Rectal smooth muscle tissue (tissue), 1 donor: ENCODE measurements around the gene WASF2.

Experiments
- H3K27ac ChIP-seq: one replicate; pipeline ENCODE4 v1.7.0; 2013; ENCODE audit warnings: low read depth, low read length, inconsistent platforms
- H3K27me3 ChIP-seq: one replicate; pipeline ENCODE4 v1.7.0; 2013; ENCODE audit warnings: low read length; ENCODE audit not compliant: control insufficient read depth, insufficient read depth
- H3K36me3 ChIP-seq: one replicate; pipeline ENCODE4 v1.7.0; 2013; ENCODE audit warnings: low read length; ENCODE audit not compliant: control insufficient read depth, insufficient read depth
- H3K4me1 ChIP-seq: one replicate; pipeline ENCODE4 v1.7.0; 2013; ENCODE audit warnings: low read length; ENCODE audit not compliant: control insufficient read depth, insufficient read depth
- H3K4me3 ChIP-seq: one replicate; pipeline ENCODE4 v1.7.0; 2013; ENCODE audit warnings: low read length
- H3K9ac ChIP-seq: one replicate; pipeline ENCODE4 v1.7.0; 2013; ENCODE audit warnings: low read length

The WASF2 gene

GRCh38 chr1:27380224-27380623 lies 109.7 kb downstream of the WASF2 start:
- Histone ChIP-seq H3K4me1 (no peaks in the 10 kb centered on the region), H3K27ac (no peak overlapping the region), H3K36me3 (no peaks in the 10 kb centered on the region), H3K27me3 (peaks cover 6% of the 10 kb centered on the region), H3K9ac (no peak overlapping the region), H3K4me3 (no peak overlapping the region)

- H3K4me1 ChIP-seq, result no peaks in the 10 kb centered on the region
- H3K27me3 ChIP-seq, result peaks cover 6% of the 10 kb centered on the region
- H3K9ac ChIP-seq, result no peak overlapping the region
- no peaks in the 10 kb centered on the region for H3K36me3 ChIP-seq
- H3K27ac ChIP-seq, result no peak overlapping the region
- H3K4me3 ChIP-seq, result no peak overlapping the region
These were observed 110.3 kb downstream of the WASF2 start for GRCh38 chr1:27379564-27380122.

GRCh38 chr1:27377760-27378495 lies 112.0 kb downstream of the WASF2 start:
- Histone ChIP-seq H3K4me1 (no peaks in the 10 kb centered on the region), H3K9ac (no peak overlapping the region), H3K27me3 (no peaks in the 10 kb centered on the region), H3K36me3 (no peaks in the 10 kb centered on the region), H3K27ac (no peak overlapping the region), H3K4me3 (no peak overlapping the region)

GRCh38 chr1:27374362-27375086 lies 115.4 kb downstream of the WASF2 start, which contains the start of gene FCN3:
Gene FCN3 (minus strand): TSS chr1:27374824. CDS start chr1:27374818, 6 bp downstream.
- Histone ChIP-seq H3K4me1 (no peaks in the 10 kb centered on the region), H3K27me3 (no peaks in the 10 kb centered on the region), H3K9ac (no peak within 1 kb of the TSS), H3K36me3 (no peaks in the 10 kb centered on the region), H3K27ac (no peak within 1 kb of the TSS), H3K4me3 (no peak within 1 kb of the TSS)

GRCh38 chr1:27372808-27373690 lies 116.9 kb downstream of the WASF2 start:
- Histone ChIP-seq H3K4me3 (no peak overlapping the region), H3K27ac (no peak overlapping the region), H3K9ac (no peak overlapping the region)

GRCh38 chr1:27372022-27372807 lies 117.8 kb downstream of the WASF2 start:
- no peaks in the 10 kb centered on the region for H3K27me3 ChIP-seq
- H3K36me3 ChIP-seq, result no peaks in the 10 kb centered on the region
- H3K9ac ChIP-seq, result no peak overlapping the region
- no peak overlapping the region for H3K27ac ChIP-seq
- H3K4me3 ChIP-seq, result no peak overlapping the region
- peaks cover 2% of the 10 kb centered on the region for H3K4me1 ChIP-seq

More at GRCh38 chr1:27372808-27373690, 116.9 kb downstream of the WASF2 start:
- Histone ChIP-seq H3K27me3 (no peaks in the 10 kb centered on the region), H3K36me3 (no peaks in the 10 kb centered on the region), H3K4me1 (no peaks in the 10 kb centered on the region)

GRCh38 chr1:27368869-27369582 lies 120.9 kb downstream of the WASF2 start:
- H3K27me3 ChIP-seq, result no peaks in the 10 kb centered on the region
- no peak overlapping the region for H3K27ac ChIP-seq
- H3K9ac ChIP-seq, result no peak overlapping the region
- H3K4me3 ChIP-seq, result no peak overlapping the region
- peaks cover 12% of the 10 kb centered on the region for H3K4me1 ChIP-seq
- no peaks in the 10 kb centered on the region for H3K36me3 ChIP-seq

GRCh38 chr1:27367160-27367650 lies 122.8 kb downstream of the WASF2 start:
- H3K27ac ChIP-seq, result peak overlapping the region; percentile 92
- peaks cover 3% of the 10 kb centered on the region for H3K36me3 ChIP-seq
- H3K4me1 ChIP-seq, result peaks cover 12% of the 10 kb centered on the region
- no peaks in the 10 kb centered on the region for H3K27me3 ChIP-seq
- H3K9ac ChIP-seq, result peak overlapping the region; percentile 32
- H3K4me3 ChIP-seq, result peak overlapping the region; percentile 60

- peaks cover 12% of the 10 kb centered on the region for H3K4me1 ChIP-seq
- peaks cover 3% of the 10 kb centered on the region for H3K36me3 ChIP-seq
- peak within 1 kb of the TSS; percentile 92 for H3K27ac ChIP-seq
- peak within 1 kb of the TSS; percentile 60 for H3K4me3 ChIP-seq
- H3K9ac ChIP-seq, result peak within 1 kb of the TSS; percentile 32
- no peaks in the 10 kb centered on the region for H3K27me3 ChIP-seq
These were observed 123.4 kb downstream of the WASF2 start, which contains the start of gene MAP3K6 for GRCh38 chr1:27366411-27367159. Gene MAP3K6 (minus strand): TSS chr1:27366961. CDS start chr1:27366597, 364 bp downstream.

- H3K27me3 ChIP-seq, result no peaks in the 10 kb centered on the region
- H3K36me3 ChIP-seq, result peaks cover 3% of the 10 kb centered on the region
- H3K27ac ChIP-seq, result peak overlapping the region; percentile 92
- no peak overlapping the region for H3K9ac ChIP-seq
- H3K4me1 ChIP-seq, result peaks cover 12% of the 10 kb centered on the region
- H3K4me3 ChIP-seq, result peak overlapping the region; percentile 60
These were observed 123.9 kb downstream of the WASF2 start for GRCh38 chr1:27366113-27366410.
